Heart left ventricle (tissue), 16 donors: Measurements from ENCODE around the gene MYO5A. TPM values are rescaled to one million over a fixed set of nuclear protein-coding genes. Genes with fewer than 3 reads are reported as not detected.

Source experiments
- ATAC-seq, 4 donors: fragments of 200-7000 bp; cut with Tn5 transposase; one replicate each; pipeline ENCODE4 v1.9.1; 2020 to 2022; ENCODE audit warnings: moderate library complexity in 4 of 4, mild to moderate bottlenecking in 3 of 4, moderate number of reproducible peaks in 1 of 4
- DNase-seq, 5 donors: peaks; one replicate each; pipeline ENCODE4 v3.0.0-alpha.2; 2020
- H3K27ac ChIP-seq, 12 donors: fragments of 200-600 bp; sonication (generic) in 4 of 12; one replicate each; pipeline versions ENCODE4 v1.5.0 to v1.8.0; 2016 to 2022; ENCODE audit warnings: mild to moderate bottlenecking in 2 of 12
- H3K27me3 ChIP-seq, 9 donors: fragments of 200-600 bp; sonication (generic) in 2 of 9; one replicate each; pipeline versions ENCODE4 v1.5.1 to v1.8.0; 2016 to 2022; ENCODE audit warnings: mild to moderate bottlenecking in 3 of 9
- H3K36me3 ChIP-seq, 9 donors: fragments of 200-600 bp; sonication (generic) in 2 of 9; one replicate each; pipeline versions ENCODE4 v1.5.0 to v1.8.0; 2018 to 2022; ENCODE audit warnings: mild to moderate bottlenecking in 2 of 9
- H3K4me1 ChIP-seq, 12 donors: fragments of 200-600 bp; sonication (generic) in 4 of 12; one replicate each; pipeline versions ENCODE4 v1.5.0 to v1.8.0; 2016 to 2022; ENCODE audit warnings: mild to moderate bottlenecking in 3 of 12
- H3K4me3 ChIP-seq, 12 donors: fragments of 200-600 bp; sonication (generic) in 4 of 12; one replicate each; pipeline versions ENCODE4 v1.5.0 to v1.8.0; 2017 to 2022; ENCODE audit warnings: mild to moderate bottlenecking in 9 of 12, moderate library complexity in 4 of 12
- H3K9me3 ChIP-seq, 12 donors: fragments of 200-600 bp; sonication (generic) in 4 of 12; one replicate each; pipeline versions ENCODE4 v1.5.0 to v1.8.0; 2016 to 2022; ENCODE audit warnings: mild to moderate bottlenecking in 1 of 12
- CTCF ChIP-seq, 12 donors: fragments of 200-600 bp; sonication (generic) in 4 of 12; IDR thresholded peaks; one replicate each; pipeline versions ENCODE4 v1.5.0 to v1.8.0; 2018 to 2022; ENCODE audit warnings: antibody characterized with exemption in 12 of 12, mild to moderate bottlenecking in 5 of 12
- POLR2A ChIP-seq, 2 donors: fragments of 450-650 bp; IDR thresholded peaks; one replicate each; pipeline ENCODE4 v1.6.1; 2017; ENCODE audit warnings: antibody characterized with exemption in 2 of 2, mild to moderate bottlenecking in 2 of 2, moderate library complexity in 2 of 2
- whole genome bisulfite sequencing, 4 donors: extraction: QIAGEN DNeasy Blood & Tissue Kit in 2 of 4; methylation state at CpG; one replicate each; pipeline versions ENCODE4 v1.1.5 to v1.1.7; 2013 to 2018; 5-methylcytosine and 5-hydroxymethylcytosine counted together
- intact Hi-C, 10 donors: fragments of 100-400 bp; cut with DNase I; formaldehyde crosslinking; loops; one replicate each; pipeline versions ENCODE4 v1.11.1 to v1.14.2; 2022
- polyA plus RNA-seq, 2 donors: library from polyadenylated mRNA; stranded (reverse); fragments of 200-250 nt; gene quantifications; one replicate each; pipeline ENCODE4 v1.2.3, GENCODE V29; 2013
- total RNA-seq, 9 donors: library from RNA; depleted of rRNA in 2 of 9; stranded (reverse); fragments of >200 nt in 2 of 9; fragmentation: NEBNext Ultra II Directional in 3 of 9; extraction: Animal tissue kit (Norgen Biotek cat#: 25700) in 3 of 9; gene quantifications; one replicate each; pipeline versions ENCODE4 v1.1.0 to v1.2.4, GENCODE V29; 2016 to 2023
- donor health status: ischemic (EF 13 %, LVEDD 7.1; RV severe dilation, severe dysfunction).
- donor health status: healthy with polysubstance abuse.
- donor health status: DM: no; HTN: yes; CAD: no.
- donor health status: DM: no; HTN: no; CAD: no.
- donor health status: ischemic (EF 25% LVEDD 6.9; RV normal size, moderate dysfunction).
- donor health status: ischemic (EF 25% LVEDD 5.7; RV mildly dilated, moderate dysfunction).
- donor health status: healthy.
- donor health status: DM: yes; HTN: yes; CAD: no.
- donor health status: ischemic (EF 35%, LVEDD 5.7; RV mildly dilated, moderate dysfunction).
- donor health status: nonischemic (EF 11% LVEDD 7.7; RV severe dilation, severe dysfunction).
- donor health status: DM: yes; HTN: yes; CAD: no.
- donor health status: PGD.
- donor health status: ischemic (EF 29% LVEDD 5.4; RV normal size, mild dysfunction).
- donor health status: nonischemic (EF 23%, LVEDD 6.1; RV moderate dilation, normal function).

The MYO5A gene
- total and polyA plus RNA-seq, 11 donors = 3.2 to 29.6 (median 6.9) TPM

DNA sequence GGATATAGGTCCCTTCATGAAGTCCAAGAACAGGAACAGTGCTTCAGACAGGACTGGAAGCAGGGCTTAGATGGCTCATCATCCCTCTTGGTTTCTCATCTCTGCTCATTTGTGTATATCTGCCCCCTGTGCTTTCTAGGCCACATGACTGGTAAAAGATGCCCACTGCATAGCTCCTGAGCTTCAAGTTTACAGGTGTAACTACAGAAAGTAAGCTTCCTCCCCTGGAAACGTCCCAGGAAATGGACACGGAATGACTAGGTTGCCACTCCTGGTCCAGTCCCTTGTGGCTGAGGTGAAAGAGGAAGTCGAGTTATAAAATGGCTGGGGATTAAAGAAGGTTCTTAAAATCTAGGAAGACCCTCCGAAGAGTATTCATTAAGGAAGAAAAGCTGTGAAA is 32.5 kb downstream of the MYO5A start:
- H3K36me3 ChIP-seq = no peaks in the 10 kb centered on the region
- peaks cover 0 to 37% (median 0%) of the 10 kb centered on the region in 12 donors for H3K4me1 ChIP-seq
- H3K9me3 ChIP-seq = no peaks in the 10 kb centered on the region
- intact Hi-C loops = no loop called here
- H3K27ac ChIP-seq = no peak overlapping the region
- no peak overlapping the region for H3K4me3 ChIP-seq
- TF ChIP-seq CTCF (IDR thresholded peaks at IDR 0.05) = no peak
- TF ChIP-seq POLR2A (IDR thresholded peaks at IDR 0.05) = no peak
- no peaks in the 10 kb centered on the region for H3K27me3 ChIP-seq
- DNase-seq = no peak
- no peak for ATAC-seq
- 51 to 66% (median 59%) methylated on average over 4 of the region's 4 CpGs for WGBS, 4 donors

DNA sequence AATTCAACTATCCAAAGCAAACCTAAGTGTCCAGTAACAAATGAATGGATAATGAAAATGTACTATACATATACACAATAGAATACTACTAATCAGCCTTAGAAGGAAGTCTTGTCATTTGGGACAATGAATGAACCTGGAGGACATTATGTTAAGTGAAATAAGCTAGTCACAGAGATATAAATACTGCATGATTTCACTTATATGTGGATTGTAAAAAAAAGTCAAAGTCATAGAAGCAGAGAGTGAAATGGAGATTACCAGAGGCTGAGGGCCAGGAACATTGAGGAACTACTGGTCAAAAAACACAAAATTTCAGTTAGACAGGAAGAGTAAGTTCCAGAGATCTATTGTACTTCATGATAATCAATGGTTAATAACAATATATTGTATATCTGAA is 33.6 kb downstream of the MYO5A start:
- Histone ChIP-seq H3K9me3 (no peaks in the 10 kb centered on the region), H3K4me1 (peaks cover 0 to 37% (median 0%) of the 10 kb centered on the region in 12 donors), H3K27me3 (no peaks in the 10 kb centered on the region), H3K27ac (no peak overlapping the region), H3K4me3 (no peak overlapping the region), H3K36me3 (no peaks in the 10 kb centered on the region)
- ATAC-seq (no peak), DNase-seq (no peak)
- intact Hi-C loops = no loop called here
- TF ChIP-seq CTCF (IDR thresholded peaks at IDR 0.05) = no peak
- TF ChIP-seq POLR2A (IDR thresholded peaks at IDR 0.05) = no peak

DNA sequence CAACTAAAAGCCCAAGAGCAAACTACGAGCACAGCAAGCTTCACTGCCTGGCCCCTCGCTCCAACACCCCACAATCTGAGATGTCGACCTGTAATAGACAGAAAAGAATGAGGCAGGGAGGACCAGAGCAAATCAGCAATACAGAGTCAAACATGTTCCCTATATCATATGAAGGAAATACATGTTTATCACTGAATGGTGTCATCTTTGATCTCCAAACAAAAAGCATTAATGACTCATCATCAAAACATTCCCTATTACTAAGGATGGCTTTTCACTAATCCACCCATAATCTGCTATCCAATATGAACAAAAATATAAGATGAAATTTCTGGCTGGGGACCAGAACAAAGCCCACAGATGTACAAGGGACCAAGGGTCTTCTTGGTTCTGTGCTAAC is 34.7 kb downstream of the MYO5A start:
- no peak overlapping the region for H3K4me3 ChIP-seq
- 87 to 93% (median 91%) methylated on average over 3 of the region's 3 CpGs for WGBS, 4 donors
- DNase-seq = no peak
- intact Hi-C loops = no loop called here
- no peaks in the 10 kb centered on the region for H3K36me3 ChIP-seq
- TF ChIP-seq CTCF (IDR thresholded peaks at IDR 0.05) (no peak), POLR2A (IDR thresholded peaks at IDR 0.05) (no peak)
- no peaks in the 10 kb centered on the region for H3K9me3 ChIP-seq
- no peak overlapping the region for H3K27ac ChIP-seq
- ATAC-seq = no peak
- H3K4me1 ChIP-seq = peaks cover 0 to 44% (median 0%) of the 10 kb centered on the region in 12 donors
- H3K27me3 ChIP-seq = no peaks in the 10 kb centered on the region

- Histone ChIP-seq H3K36me3 (no peaks in the 10 kb centered on the region), H3K27ac (no peak overlapping the region), H3K27me3 (no peaks in the 10 kb centered on the region), H3K4me3 (no peak overlapping the region), H3K4me1 (peaks cover 0 to 62% (median 5%) of the 10 kb centered on the region in 12 donors), H3K9me3 (no peaks in the 10 kb centered on the region)
- DNase-seq = no peak
- no peak for ATAC-seq
- intact Hi-C loops = no loop called here
- 82 to 93% (median 90%) methylated on average over 4 of the region's 4 CpGs for WGBS, 4 donors
- TF ChIP-seq CTCF (IDR thresholded peaks at IDR 0.05) = no peak
- no peak for TF ChIP-seq POLR2A (IDR thresholded peaks at IDR 0.05)
Observed at GRCh38 chr15:52492132-52492531, 36.5 kb downstream of the MYO5A start.
